ENCODE measurements around the gene NCAM2. TPM values are rescaled to one million over a fixed set of nuclear protein-coding genes. Genes with fewer than 3 reads are reported as not detected.

Gene NCAM2
- total and polyA plus RNA-seq, 2 of the 4 experiments (the other 2 are of a cell fraction) = 2.7 to 5.0 TPM

DNA sequence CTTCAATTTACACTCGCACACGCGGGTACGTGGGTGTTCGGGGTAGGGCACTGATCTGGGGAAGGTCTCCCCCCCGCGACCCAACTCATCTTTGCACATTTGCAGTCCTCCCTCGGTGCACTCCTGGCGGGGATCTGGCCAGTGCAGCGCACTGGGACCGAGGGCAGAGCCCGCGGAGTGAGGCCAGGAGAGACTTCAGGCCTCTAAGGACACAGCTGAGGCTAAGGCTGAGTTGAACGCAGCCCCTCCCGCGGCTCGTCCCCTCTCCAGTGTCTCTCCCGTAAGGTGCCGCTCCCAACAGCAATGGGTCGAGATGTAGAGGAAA is 936 bp upstream of the NCAM2 start:
- Histone ChIP-seq H3K4me3 (ENCODE audit: insufficient read depth, low read depth, low read length) (peak overlapping the region; percentile 85; the same call in 1 of the 2 replicates), H3K9ac (ENCODE audit: low read depth, low read length) (no peak overlapping the region), H2BK15ac (ENCODE audit: low read depth, low read length) (no peak overlapping the region), H3K14ac (replicated peaks; ENCODE audit: low read depth, low read length) (no peak overlapping the region), H2BK120ac (ENCODE audit: low read depth, low read length) (no peak overlapping the region), H4K5ac (ENCODE audit: low read depth, low read length) (no peak overlapping the region), H3K27me3 (ENCODE audit: control insufficient read depth, insufficient read depth, low read length) (peaks cover 6% of the 10 kb centered on the region; the same call in 1 of the 2 replicates), H3K23ac (ENCODE audit: low read depth, low read length) (no peak overlapping the region), H3K4me1 (ENCODE audit: control insufficient read depth, insufficient read depth, low read length) (no peaks in the 10 kb centered on the region), H4K20me1 (ENCODE audit: insufficient read depth, low read length) (no peaks in the 10 kb centered on the region), H3K18ac (ENCODE audit: low read depth, low read length) (no peak overlapping the region), H3K4me2 (ENCODE audit: low read depth, low read length) (peak overlapping the region; percentile 81), H4K91ac (ENCODE audit: insufficient read depth, low read depth, low read length) (no peak overlapping the region), H3K36me3 (ENCODE audit: control insufficient read depth, insufficient read depth, low read length) (no peaks in the 10 kb centered on the region), H3K9me3 (ENCODE audit: control insufficient read depth, insufficient read depth, low read length) (no peaks in the 10 kb centered on the region), H2AK9ac (replicated peaks; ENCODE audit: low read depth, low read length, poor library complexity) (no peak overlapping the region), H2BK20ac (ENCODE audit: low read depth, low read length) (no peak overlapping the region), H3K4ac (ENCODE audit: low read depth, low read length) (no peak overlapping the region), H2BK5ac (ENCODE audit: low read depth, low read length, poor library complexity, severe bottlenecking) (no peak overlapping the region), H2AK5ac (ENCODE audit: low read depth, low read length) (no peak overlapping the region), H3K79me1 (ENCODE audit: low read depth in 1 of 2, low read length in 2 of 2) (no peaks in the 10 kb centered on the region), H4K8ac (ENCODE audit: low read depth in 2 of 2, low read length in 2 of 2) (no peak overlapping the region), H3K56ac (ENCODE audit: extremely low read depth, insufficient read depth, low read length) (no peak overlapping the region), H3K27ac (ENCODE audit: insufficient read depth, low read length) (no peak overlapping the region), H2AFZ (replicated peaks; ENCODE audit: low read length, poor library complexity) (peak overlapping the region; percentile 96), H3K9me1 (ENCODE audit: insufficient read depth, low read length) (no peaks in the 10 kb centered on the region)
- POLR2A ChIA-PET (ENCODE audit: unreplicated experiment) = no interaction called here
- dilution Hi-C loops (cut with HindIII; ENCODE audit: low sequenced_read_pairs, unreplicated experiment) = no loop called here
- no peak for ATAC-seq (ENCODE audit: low read depth)
- TF ChIP-seq SMC3 (IDR thresholded peaks at IDR 0.05; ENCODE audit: low read depth, low read length) (no peak), BHLHE40 (IDR thresholded peaks at IDR 0.05; ENCODE audit: low read depth, low read length) (no peak), ELK1 (IDR thresholded peaks at IDR 0.05; ENCODE audit: borderline replicate concordance, low read depth, low read length) (no peak), CEBPB (IDR thresholded peaks at IDR 0.05; ENCODE audit: low read depth, low read length) (no peak), MAZ (IDR thresholded peaks at IDR 0.05; ENCODE audit: borderline replicate concordance, low read depth, low read length) (no peak), RFX5 (IDR thresholded peaks at IDR 0.05; ENCODE audit: low read depth, low read length) (no peak)
- TF ChIP-seq, protein P1, sequence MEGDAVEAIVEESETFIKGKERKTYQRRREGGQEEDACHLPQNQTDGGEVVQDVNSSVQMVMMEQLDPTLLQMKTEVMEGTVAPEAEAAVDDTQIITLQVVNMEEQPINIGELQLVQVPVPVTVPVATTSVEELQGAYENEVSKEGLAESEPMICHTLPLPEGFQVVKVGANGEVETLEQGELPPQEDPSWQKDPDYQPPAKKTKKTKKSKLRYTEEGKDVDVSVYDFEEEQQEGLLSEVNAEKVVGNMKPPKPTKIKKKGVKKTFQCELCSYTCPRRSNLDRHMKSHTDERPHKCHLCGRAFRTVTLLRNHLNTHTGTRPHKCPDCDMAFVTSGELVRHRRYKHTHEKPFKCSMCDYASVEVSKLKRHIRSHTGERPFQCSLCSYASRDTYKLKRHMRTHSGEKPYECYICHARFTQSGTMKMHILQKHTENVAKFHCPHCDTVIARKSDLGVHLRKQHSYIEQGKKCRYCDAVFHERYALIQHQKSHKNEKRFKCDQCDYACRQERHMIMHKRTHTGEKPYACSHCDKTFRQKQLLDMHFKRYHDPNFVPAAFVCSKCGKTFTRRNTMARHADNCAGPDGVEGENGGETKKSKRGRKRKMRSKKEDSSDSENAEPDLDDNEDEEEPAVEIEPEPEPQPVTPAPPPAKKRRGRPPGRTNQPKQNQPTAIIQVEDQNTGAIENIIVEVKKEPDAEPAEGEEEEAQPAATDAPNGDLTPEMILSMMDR (conservative IDR thresholded peaks at IDR 0.05; ENCODE audit: low read depth, low read length) = no peak
- no peak for DNase-seq
- CTCF ChIA-PET = interaction anchor here (1.4 kb wide), 1 partner anchor 925 kb away, joined by 4 read pairs; no protein-coding TSS in a partner anchor
- in situ Hi-C loops (cut with MboI; ENCODE audit: low sequenced_read_pairs) = no loop called here
- no TSS peak for BruUV-seq (replicated peaks)
- intact Hi-C loops (cut with micrococcal nuclease) = no loop called here
- WGBS, 2 experiments (ENCODE audit: extremely low coverage in 2 of 2, insufficient read length in 1 of 2) = no CpG with 5 or more reads among the region's 20 CpGs
